ENCODE measurements around the gene TSR1. TPM values are rescaled to one million over a fixed set of nuclear protein-coding genes. Genes with fewer than 3 reads are reported as not detected.

Gene TSR1
- total and polyA plus RNA-seq, 9 of the 15 experiments (the other 6 are each of a cell fraction or from before 2014, with no cell fraction given): 16.4 to 87.5 (median 55.2) TPM

DNA sequence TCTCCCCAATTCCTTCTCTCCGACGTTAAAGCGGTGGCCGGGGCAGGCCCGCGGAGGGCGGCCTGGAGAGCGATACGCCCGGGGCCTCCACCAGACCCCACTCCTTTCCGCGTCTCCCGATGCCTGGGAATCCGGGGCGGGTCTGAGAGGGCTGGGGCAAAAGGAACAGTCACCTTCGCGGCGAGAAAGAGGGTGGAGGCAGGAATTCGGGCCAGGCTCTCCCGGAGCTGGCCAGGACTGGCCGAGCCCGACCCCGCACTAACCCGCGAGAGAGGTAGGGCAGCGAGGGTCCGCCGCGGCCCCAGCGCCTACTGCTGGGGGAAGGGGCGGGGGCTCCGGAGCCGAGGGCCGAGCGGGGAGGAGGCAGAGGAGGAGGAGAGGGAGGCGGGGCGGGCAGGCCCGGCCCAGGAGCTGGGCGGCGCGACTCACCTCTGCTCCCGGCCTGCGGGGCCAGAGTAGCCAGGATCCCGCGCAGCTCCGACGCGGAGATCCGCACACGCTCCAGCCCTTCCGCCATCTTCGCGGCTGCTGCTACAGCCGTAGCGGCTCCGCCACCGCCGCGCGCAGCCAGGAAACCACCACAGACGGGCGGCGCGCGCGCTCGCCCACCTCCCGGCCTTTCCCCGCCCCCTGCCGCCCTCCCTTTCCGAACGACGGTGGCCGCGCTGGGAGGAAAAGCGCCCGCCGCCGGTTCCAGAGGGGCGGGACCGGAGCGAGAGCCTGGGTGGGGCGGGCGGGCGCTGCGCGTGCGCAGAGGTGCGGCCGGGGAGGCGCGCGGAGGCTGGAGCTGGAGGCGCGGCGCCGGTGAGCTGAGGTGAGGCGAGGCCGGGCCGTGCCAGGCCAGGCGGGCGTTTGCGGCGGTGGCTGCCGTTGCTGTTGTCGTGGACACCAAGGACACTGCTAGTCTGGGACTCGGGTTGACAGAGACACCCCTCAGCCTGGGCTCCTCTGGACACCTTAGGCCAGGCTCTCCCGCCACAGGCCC lies 32.8 kb downstream of the TSR1 start, which contains the start of the genes SMG6 and SRR:
SMG6 (minus strand) TSS at position 582 of the 985 bp plus-strand sequence; CDS start at position 517, 65 bp downstream.
SRR (plus strand) TSS at position 747 of the 985 bp plus-strand sequence. CDS start 11,611 bp downstream, outside the sequence.
- Histone ChIP-seq H3K4me1 (replicated peaks in 1 of 2; ENCODE audit: control insufficient read depth in 2 of 2, insufficient read depth in 2 of 2, low read length in 2 of 2) (peaks cover 9 to 17% of the 10 kb centered on the region in 2 experiments; a peak in 4 of 5 replicates), H3K27ac (ENCODE audit: extremely low read depth, low read depth, low read length) (peak within 1 kb of the TSS; percentile 83), H3K4me3 (peak within 1 kb of the TSS; percentile 96), H3K79me2 (ENCODE audit: control insufficient read depth, insufficient read depth, low read length) (peaks cover 55% of the 10 kb centered on the region), H3K9me1 (ENCODE audit: control insufficient read depth, insufficient read depth, low read length) (no peaks in the 10 kb centered on the region), H3K4me2 (ENCODE audit: insufficient read depth, low read length) (peak within 1 kb of the TSS; percentile 94), H2AFZ (ENCODE audit: low read depth, low read length) (peak within 1 kb of the TSS; percentile 90), H3K36me3 (ENCODE audit: control insufficient read depth, insufficient read depth, low read length) (peaks cover 23% of the 10 kb centered on the region; the same call in 2 of the 3 replicates), H3K9me3 (replicated peaks; ENCODE audit: control insufficient read depth, insufficient read depth, low read depth, low read length) (no peaks in the 10 kb centered on the region), H3K9ac (ENCODE audit: insufficient read depth in 1 of 2, low read depth in 2 of 2, low read length in 2 of 2) (peak within 1 kb of the TSS; percentile 86 to 100), H4K20me1 (replicated peaks; ENCODE audit: control insufficient read depth, insufficient read depth, low read length) (no peaks in the 10 kb centered on the region), H3K27me3 (ENCODE audit: control insufficient read depth in 2 of 2, insufficient read depth in 2 of 2, low read length in 2 of 2) (no peaks in the 10 kb centered on the region)
- in situ Hi-C loops (cut with MboI): no loop called here
- intact Hi-C loops (cut with micrococcal nuclease): no loop called here
- BruUV-seq (replicated peaks): no TSS peak
- peak; percentile 90 to 97 (median 93) for DNase-seq (ENCODE audit: extremely low read depth in 1 of 4, low spot score in 3 of 4)
- peak; percentile 96 for ATAC-seq
- 0% methylated on average over 23 of the region's 108 CpGs for WGBS (ENCODE audit: insufficient coverage, low coverage, missing lambda C conversion rate)
- POLR2A ChIA-PET: interaction anchor here (0.6 to 1.8 kb wide), 8 partner anchors 10 to 167 kb away, joined by 3 to 6 read pairs (median 4); no protein-coding TSS in a partner anchor
- no peak for FAIRE-seq
- CTCF ChIA-PET (ENCODE audit: low intra/inter-chr PET ratio): interaction anchor here (0.7 kb wide), 1 partner anchor 114 kb away, joined by 6 read pairs; no protein-coding TSS in a partner anchor
- TF ChIP-seq POLR3A (IDR thresholded peaks at IDR 0.05; ENCODE audit: borderline replicate concordance, extremely low read depth, insufficient read depth, insufficient read length): no peak
- TF ChIP-seq NR2C2 (CRISPR knock-in tag; IDR thresholded peaks at IDR 0.05): no peak
- TF ChIP-seq NR2C2 (tag; IDR thresholded peaks at IDR 0.05): peak; percentile 41; the same call in 1 of the 2 replicates
- TF ChIP-seq L3MBTL2 (IDR thresholded peaks at IDR 0.05): peak; percentile 69; the same call in 1 of the 2 replicates
- TF ChIP-seq GTF2F1 (IDR thresholded peaks at IDR 0.05; ENCODE audit: low read depth, low read length): no peak
- TF ChIP-seq EGR1 (conservative IDR thresholded peaks at IDR 0.05): peak; percentile 68
- peak; percentile 51; the same call in 1 of the 2 replicates for TF ChIP-seq MYC (IDR thresholded peaks at IDR 0.05; ENCODE audit: low read depth, low read length)
- no peak for TF ChIP-seq MYC (CRISPR knock-in tag; IDR thresholded peaks at IDR 0.05; ENCODE audit: borderline replicate concordance, low read depth)
- TF ChIP-seq, protein P1, sequence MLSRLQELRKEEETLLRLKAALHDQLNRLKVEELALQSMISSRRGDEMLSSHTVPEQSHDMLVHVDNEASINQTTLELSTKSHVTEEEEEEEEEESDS (CRISPR knock-in tag; IDR thresholded peaks at IDR 0.05): no peak
- peak; percentile 50 for TF ChIP-seq CXXC5 (CRISPR knock-in tag; IDR thresholded peaks at IDR 0.05)
- TF ChIP-seq KAT7 (CRISPR knock-in tag; IDR thresholded peaks at IDR 0.05; ENCODE audit: borderline replicate concordance): peak; percentile 78
- TF ChIP-seq PHB (CRISPR knock-in tag; IDR thresholded peaks at IDR 0.05): no peak
- TF ChIP-seq GABPA (tag; conservative IDR thresholded peaks at IDR 0.05; ENCODE audit: low read depth): 0 out of 2 replicates have a peak, but pooled peaks have one; percentile 12
- TF ChIP-seq PHB2 (IDR thresholded peaks at IDR 0.05; ENCODE audit: low read depth): no peak
- TF ChIP-seq, protein P2, sequence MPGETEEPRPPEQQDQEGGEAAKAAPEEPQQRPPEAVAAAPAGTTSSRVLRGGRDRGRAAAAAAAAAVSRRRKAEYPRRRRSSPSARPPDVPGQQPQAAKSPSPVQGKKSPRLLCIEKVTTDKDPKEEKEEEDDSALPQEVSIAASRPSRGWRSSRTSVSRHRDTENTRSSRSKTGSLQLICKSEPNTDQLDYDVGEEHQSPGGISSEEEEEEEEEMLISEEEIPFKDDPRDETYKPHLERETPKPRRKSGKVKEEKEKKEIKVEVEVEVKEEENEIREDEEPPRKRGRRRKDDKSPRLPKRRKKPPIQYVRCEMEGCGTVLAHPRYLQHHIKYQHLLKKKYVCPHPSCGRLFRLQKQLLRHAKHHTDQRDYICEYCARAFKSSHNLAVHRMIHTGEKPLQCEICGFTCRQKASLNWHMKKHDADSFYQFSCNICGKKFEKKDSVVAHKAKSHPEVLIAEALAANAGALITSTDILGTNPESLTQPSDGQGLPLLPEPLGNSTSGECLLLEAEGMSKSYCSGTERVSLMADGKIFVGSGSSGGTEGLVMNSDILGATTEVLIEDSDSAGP (CRISPR knock-in tag; IDR thresholded peaks at IDR 0.05): no peak
- TF ChIP-seq PTRF (tag; IDR thresholded peaks at IDR 0.05): no peak
- TF ChIP-seq GABPB1 (CRISPR knock-in tag; IDR thresholded peaks at IDR 0.05): 0 out of 2 replicates have a peak, but pooled peaks have one; percentile 41
